Fibroblast of villous mesenchyme (primary cell): ENCODE results near the gene RAB31. TPM values are rescaled to one million over a fixed set of nuclear protein-coding genes. Genes with fewer than 3 reads are reported as not detected.

Experiments
- DNase-seq: peaks from one replicate; pipeline ENCODE4 v3.0.0-alpha.2; 2010; ENCODE audit warnings: low read depth
- H3K4me3 ChIP-seq: 2 replicates; pipeline ENCODE4 v1.5.1; 2011; ENCODE audit warnings: low read depth, mild to moderate bottlenecking, low read length
- CTCF ChIP-seq: IDR thresholded peaks from 2 replicates; pipeline ENCODE4 v1.5.1; 2012; ENCODE audit warnings: low read depth, mild to moderate bottlenecking, low read length; ENCODE audit not compliant: insufficient read depth
- total RNA-seq: library from RNA; depleted of rRNA; stranded (reverse); fragments of >200 nt; gene quantifications from 2 replicates; pipeline ENCODE4 v1.2.3, GENCODE V29; 2012

The RAB31 gene
- total RNA-seq, 1 donor = 34.5 TPM

GRCh38 chr18:9804517-9805104 is 96.5 kb downstream of the RAB31 start:
- no peak for TF ChIP-seq CTCF
- no peak for DNase-seq
- H3K4me3 ChIP-seq = no peak overlapping the region

GRCh38 chr18:9806905-9807304 is 98.8 kb downstream of the RAB31 start:
- TF ChIP-seq CTCF = no peak
- DNase-seq = no peak
- H3K4me3 ChIP-seq = no peak overlapping the region

- H3K4me3 ChIP-seq = no peak overlapping the region
- no peak for TF ChIP-seq CTCF
Observed at GRCh38 chr18:9808295-9809241, 100.5 kb downstream of the RAB31 start.

GRCh38 chr18:9809697-9810096 is 101.6 kb downstream of the RAB31 start:
- no peak for DNase-seq
- TF ChIP-seq CTCF = no peak
- no peak overlapping the region for H3K4me3 ChIP-seq

More at GRCh38 chr18:9808295-9809241, 100.5 kb downstream of the RAB31 start:
- DNase-seq = no peak

- peak; percentile 60 for DNase-seq
- H3K4me3 ChIP-seq = no peak overlapping the region
Observed at GRCh38 chr18:9810299-9810698, 102.2 kb downstream of the RAB31 start.

More at GRCh38 chr18:9810299-9810698, 102.2 kb downstream of the RAB31 start:
- TF ChIP-seq CTCF = no peak
